WTC11 (cell line): ENCODE results near the gene GABPB2. TPM values are rescaled to one million over a fixed set of nuclear protein-coding genes. Genes with fewer than 3 reads are reported as not detected.
A peak's percentile ranks its signal among the peaks of the same experiment; 100 is the strongest.

Source experiments
- ATAC-seq: fragments of 200-7000 bp; cut with Tn5 transposase; 2 replicates; pipeline ENCODE4 v1.10.0; 2021; ENCODE audit warnings: mild to moderate bottlenecking, moderate library complexity
- CTCF ChIA-PET: fragments of 300-600 bp; sonication (Branson Sonifier 250); formaldehyde crosslinking; loops from one replicate; lab custom pipeline; 2021; ENCODE audit warnings: antibody characterized with exemption; lab: Charles Lee
- POLR2A ChIA-PET: fragments of 350-600 bp; sonication (Branson Sonifier 250); formaldehyde crosslinking; loops from one replicate; lab custom pipeline; 2021; ENCODE audit warnings: antibody characterized with exemption; lab: Charles Lee
- DNase-seq: peaks from one replicate; pipeline ENCODE4 v3.0.0; 2021; ENCODE audit warnings: low spot score
- H3K27ac Mint-ChIP-seq: 2 replicates; pipeline ENCODE4 v1.8.0; 2021; ENCODE audit warnings: mixed read lengths
- H3K27me3 Mint-ChIP-seq: 2 replicates; pipeline ENCODE4 v1.8.0; 2021; ENCODE audit warnings: low read depth, mild to moderate bottlenecking, moderate library complexity, mixed read lengths
- H3K36me3 Mint-ChIP-seq: 2 replicates; pipeline ENCODE4 v1.8.0; 2021; ENCODE audit warnings: mixed read lengths
- H3K4me1 Mint-ChIP-seq: 2 replicates; pipeline ENCODE4 v1.8.0; 2022; ENCODE audit warnings: mixed read lengths
- H3K4me3 Mint-ChIP-seq: 2 replicates; pipeline ENCODE4 v1.8.0; 2021; ENCODE audit warnings: mild to moderate bottlenecking, moderate library complexity, mixed read lengths
- H3K9me3 Mint-ChIP-seq: 2 replicates; pipeline ENCODE4 v1.8.0; 2021; ENCODE audit warnings: mixed read lengths
- CBFB ChIP-seq: sonication (generic); formaldehyde crosslinking; IDR thresholded peaks from 2 replicates; pipeline ENCODE4 v1.8.1; 2022; ENCODE audit warnings: mild to moderate bottlenecking, low read depth, missing genetic modification reagents
- ERG ChIP-seq: fragments of 250-450 bp; sonication (Bioruptor Pico); IDR thresholded peaks from 2 replicates; pipeline ENCODE4 v1.8.0; 2021; ENCODE audit warnings: mild to moderate bottlenecking
- GRHL2 ChIP-seq: fragments of 250-450 bp; sonication (Bioruptor Pico); IDR thresholded peaks from 2 replicates; pipeline ENCODE4 v1.8.0; 2022; ENCODE audit warnings: mild to moderate bottlenecking, moderate library complexity; ENCODE audit not compliant: insufficient replicate concordance, severe bottlenecking
- MXD4 ChIP-seq: fragments of 250-450 bp; sonication (Bioruptor Pico); IDR thresholded peaks from 2 replicates; pipeline ENCODE4 v1.8.0; 2021; ENCODE audit warnings: mild to moderate bottlenecking, moderate library complexity, borderline replicate concordance
- ZNF138 ChIP-seq: sonication (generic); formaldehyde crosslinking; conservative IDR thresholded peaks from 2 replicates; pipeline ENCODE4 v1.8.1; 2022; ENCODE audit warnings: mild to moderate bottlenecking, moderate library complexity, missing genetic modification reagents
- ZNF232 ChIP-seq: sonication (generic); formaldehyde crosslinking; IDR thresholded peaks from 2 replicates; pipeline ENCODE4 v1.8.0; 2022; ENCODE audit warnings: mild to moderate bottlenecking, missing genetic modification reagents
- total RNA-seq: library from RNA; stranded (reverse); gene quantifications from 3 replicates; pipeline ENCODE4 v1.2.3, GENCODE V29; 2021

Gene GABPB2
- total RNA-seq, 1 experiment from 2014 or later, result 1.7 TPM

- Mint-ChIP-seq H3K36me3 (peaks cover 18% of the 10 kb centered on the region), H3K27ac (peak overlapping the region; percentile 13), H3K4me3 (no peak overlapping the region), H3K4me1 (peaks cover 5% of the 10 kb centered on the region), H3K27me3 (no peaks in the 10 kb centered on the region), H3K9me3 (no peaks in the 10 kb centered on the region)
- ATAC-seq (no peak), DNase-seq (no peak)
- ChIA-PET CTCF (interaction anchor here (1.5 to 2.0 kb wide), 3 partner anchors 71 to 130 kb away, joined by 3 to 6 read pairs (median 6); no protein-coding TSS in a partner anchor), POLR2A (no interaction called here)
- TF ChIP-seq GRHL2 (CRISPR knock-in tag) (no peak), ZNF232 (no peak), ERG (no peak), ZNF138 (no peak), MXD4 (no peak), CBFB (CRISPR knock-in tag) (no peak)
Observed at GRCh38 chr1:151171190-151171589, 100.6 kb downstream of the GABPB2 start.

Other genes starting within 250 kb of the GABPB2 start
- gene ARNT, start 194.2 kb upstream of the GABPB2 start, total RNA-seq, result 30.7 to 35.0 TPM (median 33.8 TPM) in 3 replicates
- not detected in 3 replicates for gene CTXND2, start 183.6 kb upstream of the GABPB2 start, total RNA-seq
- gene SETDB1, start 144.4 kb upstream of the GABPB2 start, total RNA-seq, result 48.1 to 53.1 TPM (median 48.8 TPM) in 3 replicates
- 182 to 203 TPM (median 200 TPM) in 3 replicates for gene CERS2, start 95.9 kb upstream of the GABPB2 start, total RNA-seq
- gene ANXA9, start 88.5 kb upstream of the GABPB2 start, total RNA-seq, result 1.5 to 1.6 TPM (median 1.6 TPM) in 3 replicates
- gene MINDY1, start 63.9 kb upstream of the GABPB2 start, total RNA-seq, result 10.1 to 11.2 TPM (median 11.0 TPM) in 3 replicates
- 24.5 to 29.6 TPM (median 28.5 TPM) in 3 replicates for gene PRUNE1, start 62.3 kb upstream of the GABPB2 start, total RNA-seq
- 2.5 to 4.0 TPM (median 3.8 TPM) in 3 replicates for gene BNIPL, start 34.2 kb upstream of the GABPB2 start, total RNA-seq
- gene C1orf56, start 23.0 kb upstream of the GABPB2 start, total RNA-seq, result 2.9 to 5.4 TPM (median 3.6 TPM) in 3 replicates
- 72.8 to 76.3 TPM (median 75.5 TPM) in 3 replicates for gene CDC42SE1, start 11.1 kb upstream of the GABPB2 start, total RNA-seq
- gene MLLT11, start 10.4 kb upstream of the GABPB2 start, total RNA-seq, result 12.7 to 16.4 TPM (median 13.6 TPM) in 3 replicates
- 16.3 to 21.0 TPM (median 18.1 TPM) in 3 replicates for gene SEMA6C, start 75.9 kb downstream of the GABPB2 start, total RNA-seq
- 0.15 TPM in 1 of 3 replicates, not detected in the others for gene TNFAIP8L2, start 85.9 kb downstream of the GABPB2 start, total RNA-seq
- 6.3 to 7.8 TPM (median 6.9 TPM) in 3 replicates for gene LYSMD1, start 95.1 kb downstream of the GABPB2 start, total RNA-seq
- gene SCNM1, start 95.4 kb downstream of the GABPB2 start, total RNA-seq, result 35.3 to 45.3 TPM (median 35.8 TPM) in 3 replicates
- gene TMOD4, start 105.2 kb downstream of the GABPB2 start, total RNA-seq, result 0.66 to 0.82 TPM (median 0.79 TPM) in 3 replicates
- gene VPS72, start 119.4 kb downstream of the GABPB2 start, total RNA-seq, result 87.2 to 103 TPM (median 97.6 TPM) in 3 replicates
- 77.8 to 84.8 TPM (median 81.3 TPM) in 3 replicates for gene PIP5K1A, start 127.8 kb downstream of the GABPB2 start, total RNA-seq
- gene PSMD4, start 184.0 kb downstream of the GABPB2 start, total RNA-seq, result 184 to 202 TPM (median 186 TPM) in 3 replicates
- gene ZNF687, start 211.5 kb downstream of the GABPB2 start, total RNA-seq, result 54.1 to 56.8 TPM (median 55.1 TPM) in 3 replicates